K562 (cell line): ENCODE measurements around the gene MLX. TPM values are rescaled to one million over a fixed set of nuclear protein-coding genes. Genes with fewer than 3 reads are reported as not detected.

Experiments used
- ATF3 ChIP-seq, 2 experiments: fragments of 450-650 bp in 1 of 2; sonication (generic) in 1 of 2; formaldehyde crosslinking in 1 of 2; IDR thresholded peaks in 1 of 2; conservative IDR thresholded peaks in 1 of 2; 2 replicates each; pipeline versions ENCODE4 v1.6.1 to v1.8.1; 2016 to 2023; ENCODE audit warnings: mild to moderate bottlenecking in 2 of 2, moderate library complexity in 2 of 2, inconsistent platforms in 1 of 2, missing genetic modification reagents in 1 of 2
- ESRRB ChIP-seq: fragments of 250-450 bp; sonication (Bioruptor Pico); IDR thresholded peaks from 2 replicates; pipeline ENCODE4 v1.5.0; 2020; ENCODE audit warnings: mild to moderate bottlenecking, moderate library complexity, borderline replicate concordance
- FOSL1 ChIP-seq: fragments of 200-800 bp; sonication (Bioruptor generic); conservative IDR thresholded peaks from 2 replicates; pipeline ENCODE4 v1.6.1; 2016; ENCODE audit warnings: missing genetic modification characterization, missing compliant biosample characterization
- FOXP1 ChIP-seq: sonication (generic); formaldehyde crosslinking; IDR thresholded peaks from 2 replicates; pipeline ENCODE4 v1.8.0; 2022; ENCODE audit warnings: mild to moderate bottlenecking, missing genetic modification reagents
- GATAD2B ChIP-seq: fragments of 450-650 bp; IDR thresholded peaks from 2 replicates; pipeline ENCODE4 v1.6.1; 2017; ENCODE audit warnings: mild to moderate bottlenecking, borderline replicate concordance
- GTF2A2 ChIP-seq: IDR thresholded peaks from 2 replicates; pipeline ENCODE4 v1.6.1; 2016; ENCODE audit warnings: mild to moderate bottlenecking, missing genetic modification characterization, missing compliant biosample characterization
- HDAC8 ChIP-seq: fragments of 450-650 bp; IDR thresholded peaks from 2 replicates; pipeline ENCODE4 v1.6.1; 2016; ENCODE audit warnings: mild to moderate bottlenecking, missing genetic modification characterization, moderate library complexity, missing compliant biosample characterization
- HOXB6 ChIP-seq: fragments of 250-450 bp; sonication (Bioruptor Pico); IDR thresholded peaks from 2 replicates; pipeline ENCODE4 v1.5.1; 2022; ENCODE audit warnings: mild to moderate bottlenecking, borderline replicate concordance
- KDM5B ChIP-seq: fragments of 200-600 bp; sonication (generic); IDR thresholded peaks from 2 replicates; pipeline ENCODE4 v1.6.1; 2012; ENCODE audit warnings: low read depth, mild to moderate bottlenecking, moderate library complexity, low read length, control low read depth, inconsistent platforms; ENCODE audit not compliant: insufficient replicate concordance
- KLF10 ChIP-seq: fragments of 250-450 bp; sonication (Bioruptor Pico); IDR thresholded peaks from 2 replicates; pipeline ENCODE4 v1.6.1; 2021; ENCODE audit warnings: matching md5 sums
- MYC ChIP-seq, 2 experiments: fragments of 250-450 bp in 1 of 2; sonication (Bioruptor Pico) in 1 of 2; IDR thresholded peaks; 2 replicates each; pipeline versions ENCODE4 v1.5.1 to v1.6.1; 2012 to 2021; ENCODE audit warnings: low read depth in 2 of 2, borderline replicate concordance in 1 of 2, improper control_type of control experiment in 1 of 2, low read length in 1 of 2, mild to moderate bottlenecking in 1 of 2, moderate library complexity in 1 of 2
- PHB ChIP-seq: fragments of 250-450 bp; sonication (Bioruptor Pico); IDR thresholded peaks from 2 replicates; pipeline ENCODE4 v1.5.0; 2021
- PPARD ChIP-seq: fragments of 250-450 bp; sonication (Bioruptor Pico); IDR thresholded peaks from 2 replicates; pipeline ENCODE4 v1.8.0; 2022; ENCODE audit warnings: inconsistent platforms, mild to moderate bottlenecking, moderate library complexity
- SMAD2 ChIP-seq: fragments of 150-350 bp; IDR thresholded peaks from 2 replicates; pipeline ENCODE4 v1.6.1; 2014; ENCODE audit warnings: low read depth, mild to moderate bottlenecking, low read length
- SNIP1 ChIP-seq: fragments of 450-650 bp; IDR thresholded peaks from 2 replicates; pipeline ENCODE4 v1.7.1; 2017; ENCODE audit warnings: low read depth, mild to moderate bottlenecking
- SNRNP70 ChIP-seq: fragments of 200-400 bp; formaldehyde crosslinking; optimal IDR thresholded peaks from 2 replicates; pipeline ENCODE3; 2017; ENCODE audit warnings: low read depth, low read length
- XRCC3 ChIP-seq: fragments of 450-650 bp; IDR thresholded peaks from 2 replicates; pipeline ENCODE4 v1.6.1; 2017; ENCODE audit warnings: mild to moderate bottlenecking, moderate library complexity
- XRCC4 ChIP-seq: IDR thresholded peaks from one replicate; pipeline ENCODE4 v1.6.1; 2011; ENCODE audit not compliant: insufficient read depth, insufficient read length; ENCODE audit errors: extremely low read depth
- ZBED1 ChIP-seq: IDR thresholded peaks from 2 replicates; pipeline ENCODE4 v1.6.1; 2014
- ZNF121 ChIP-seq: sonication (generic); formaldehyde crosslinking; conservative IDR thresholded peaks from 2 replicates; pipeline ENCODE4 v1.8.0; 2022; ENCODE audit warnings: missing genetic modification reagents
- ZNF212 ChIP-seq: fragments of 450-650 bp; formaldehyde crosslinking; IDR thresholded peaks from 2 replicates; pipeline ENCODE4 v1.4.0; 2020; ENCODE audit warnings: mild to moderate bottlenecking
- ZNF41 ChIP-seq: fragments of 250-450 bp; sonication (Bioruptor Pico); conservative IDR thresholded peaks from 2 replicates; pipeline ENCODE4 v1.4.0; 2020; ENCODE audit warnings: mild to moderate bottlenecking
- ZNF444 ChIP-seq: fragments of 250-450 bp; sonication (Bioruptor Pico); IDR thresholded peaks from 2 replicates; pipeline ENCODE4 v1.4.0; 2020; ENCODE audit warnings: mild to moderate bottlenecking, moderate library complexity
- ZNF76 ChIP-seq: fragments of 250-450 bp; sonication (Bioruptor Pico); IDR thresholded peaks from 2 replicates; pipeline ENCODE4 v1.4.0; 2020; ENCODE audit warnings: mild to moderate bottlenecking, moderate library complexity, borderline replicate concordance
- polyA plus RNA-seq, 8 experiments: library from polyadenylated mRNA; depleted of rRNA in 4 of 8; stranded (reverse) in 5 of 8; unstranded in 3 of 8; fragments of >200 nt; fragmentation: Nextera tagmentation in 2 of 8; fragmentation: Illumina TruSeq in 1 of 8; extraction: Ambion mirVana in 2 of 8; extraction: Trizol in 1 of 8; gene quantifications; 2 replicates each; pipeline versions ENCODE4 v1.2.1 to v1.2.3, GENCODE V29; 2011 to 2014; ENCODE audit warnings: inconsistent platforms in 1 of 8, missing spikeins in 1 of 8
- total RNA-seq, 7 experiments: library from RNA; depleted of rRNA in 6 of 7; stranded (reverse); fragments of >200 nt in 6 of 7; fragmentation: Illumina TruSeq in 2 of 7; extraction: Trizol in 2 of 7; gene quantifications; 2 replicates each; pipeline versions ENCODE4 v1.2.1 to v1.2.3, GENCODE V29; 2011 to 2021; ENCODE audit warnings: low replicate concordance in 1 of 7
- TF ChIP-seq, protein P1 (sequence below): fragments of 450-650 bp; IDR thresholded peaks from 2 replicates; pipeline ENCODE4 v1.7.1; 2018; ENCODE audit warnings: mild to moderate bottlenecking, low read depth; ENCODE audit not compliant: partially characterized antibody

The MLX gene
- total and polyA plus RNA-seq, 9 of the 15 experiments (the other 6 are each of a cell fraction or from before 2014, with no cell fraction given), result 42.9 to 100 (median 58.9) TPM

DNA sequence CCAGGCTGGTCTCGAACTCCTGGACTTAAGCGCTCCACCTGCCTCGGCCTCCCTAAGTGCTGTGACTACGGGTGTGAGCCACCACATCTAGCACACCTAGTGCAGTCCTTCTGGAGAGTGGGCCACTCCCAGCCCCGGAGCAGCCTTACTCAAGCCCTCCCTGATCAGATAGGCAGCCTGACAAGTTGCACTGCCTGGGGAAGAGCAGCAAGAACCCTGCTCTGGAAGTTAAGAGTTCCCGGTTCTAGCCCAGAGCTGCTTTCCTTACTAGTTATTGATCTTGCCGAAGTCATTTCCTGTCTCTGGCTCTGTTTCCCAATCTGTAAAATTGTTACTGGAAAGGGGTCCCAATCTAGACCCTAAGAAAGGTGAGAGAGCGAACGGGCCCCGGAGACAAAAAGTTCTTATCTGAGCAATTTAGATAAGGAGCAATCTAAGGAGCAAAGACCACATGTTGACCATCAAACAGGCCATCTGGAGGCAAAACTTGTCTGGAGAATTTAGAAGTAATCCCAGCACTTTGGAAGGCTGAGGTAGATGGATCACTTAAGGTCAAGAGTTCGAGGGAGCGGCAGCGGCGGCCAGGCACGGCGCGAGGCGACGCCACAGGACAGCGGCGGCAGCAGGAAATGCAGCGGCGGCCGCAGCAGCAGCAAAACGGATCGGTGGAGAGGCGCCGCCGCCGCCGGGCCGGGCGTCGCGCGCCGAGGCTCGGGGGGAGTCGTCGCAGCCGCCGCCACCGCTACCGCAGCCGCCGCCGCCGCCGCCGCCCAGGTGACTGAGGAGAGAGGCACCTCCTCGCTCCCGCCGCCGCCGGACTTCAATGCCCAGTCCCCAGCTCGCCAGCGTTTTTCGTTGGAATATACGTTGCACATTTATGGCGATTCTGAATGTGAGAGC lies 35.2 kb upstream of the MLX start (continued):
- TF ChIP-seq HOXB6 (CRISPR knock-in tag), result no peak
- no peak for TF ChIP-seq FOXP1 (CRISPR knock-in tag)
- TF ChIP-seq FOSL1 (tag), result peak; percentile 40
- no peak for TF ChIP-seq ATF3 (IDR thresholded peaks at IDR 0.05)
- TF ChIP-seq ATF3 (CRISPR knock-in tag; conservative IDR thresholded peaks at IDR 0.05), result no peak
- TF ChIP-seq ZNF121 (CRISPR knock-in tag), result no peak
- peak; percentile 37 for TF ChIP-seq MYC (IDR thresholded peaks at IDR 0.05; ENCODE audit: low read depth, low read length)
- TF ChIP-seq MYC (CRISPR knock-in tag; IDR thresholded peaks at IDR 0.05; ENCODE audit: borderline replicate concordance, low read depth), result no peak
- TF ChIP-seq GTF2A2, result no peak
- no peak for TF ChIP-seq PPARD (CRISPR knock-in tag)
- TF ChIP-seq GATAD2B, result peak; percentile 31
- TF ChIP-seq KLF10, result no peak
- no peak for TF ChIP-seq SNIP1
- no peak for TF ChIP-seq ESRRB
- no peak for TF ChIP-seq ZNF41 (CRISPR knock-in tag)
- TF ChIP-seq KDM5B, result no peak
- TF ChIP-seq PHB (CRISPR knock-in tag), result no peak
- TF ChIP-seq XRCC4, result no peak
- TF ChIP-seq ZNF444, result no peak
- TF ChIP-seq ZNF76 (CRISPR knock-in tag), result no peak
- TF ChIP-seq ZNF212, result no peak
- TF ChIP-seq HDAC8 (tag), result no peak
- no peak for TF ChIP-seq XRCC3
- TF ChIP-seq SNRNP70, result no peak
- TF ChIP-seq SMAD2, result no peak
- TF ChIP-seq ZBED1, result no peak
- TF ChIP-seq, protein P1, sequence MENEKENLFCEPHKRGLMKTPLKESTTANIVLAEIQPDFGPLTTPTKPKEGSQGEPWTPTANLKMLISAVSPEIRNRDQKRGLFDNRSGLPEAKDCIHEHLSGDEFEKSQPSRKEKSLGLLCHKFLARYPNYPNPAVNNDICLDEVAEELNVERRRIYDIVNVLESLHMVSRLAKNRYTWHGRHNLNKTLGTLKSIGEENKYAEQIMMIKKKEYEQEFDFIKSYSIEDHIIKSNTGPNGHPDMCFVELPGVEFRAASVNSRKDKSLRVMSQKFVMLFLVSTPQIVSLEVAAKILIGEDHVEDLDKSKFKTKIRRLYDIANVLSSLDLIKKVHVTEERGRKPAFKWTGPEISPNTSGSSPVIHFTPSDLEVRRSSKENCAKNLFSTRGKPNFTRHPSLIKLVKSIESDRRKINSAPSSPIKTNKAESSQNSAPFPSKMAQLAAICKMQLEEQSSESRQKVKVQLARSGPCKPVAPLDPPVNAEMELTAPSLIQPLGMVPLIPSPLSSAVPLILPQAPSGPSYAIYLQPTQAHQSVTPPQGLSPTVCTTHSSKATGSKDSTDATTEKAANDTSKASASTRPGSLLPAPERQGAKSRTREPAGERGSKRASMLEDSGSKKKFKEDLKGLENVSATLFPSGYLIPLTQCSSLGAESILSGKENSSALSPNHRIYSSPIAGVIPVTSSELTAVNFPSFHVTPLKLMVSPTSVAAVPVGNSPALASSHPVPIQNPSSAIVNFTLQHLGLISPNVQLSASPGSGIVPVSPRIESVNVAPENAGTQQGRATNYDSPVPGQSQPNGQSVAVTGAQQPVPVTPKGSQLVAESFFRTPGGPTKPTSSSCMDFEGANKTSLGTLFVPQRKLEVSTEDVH, result no peak
